ENCODE data around the gene TRIO.

DNA sequence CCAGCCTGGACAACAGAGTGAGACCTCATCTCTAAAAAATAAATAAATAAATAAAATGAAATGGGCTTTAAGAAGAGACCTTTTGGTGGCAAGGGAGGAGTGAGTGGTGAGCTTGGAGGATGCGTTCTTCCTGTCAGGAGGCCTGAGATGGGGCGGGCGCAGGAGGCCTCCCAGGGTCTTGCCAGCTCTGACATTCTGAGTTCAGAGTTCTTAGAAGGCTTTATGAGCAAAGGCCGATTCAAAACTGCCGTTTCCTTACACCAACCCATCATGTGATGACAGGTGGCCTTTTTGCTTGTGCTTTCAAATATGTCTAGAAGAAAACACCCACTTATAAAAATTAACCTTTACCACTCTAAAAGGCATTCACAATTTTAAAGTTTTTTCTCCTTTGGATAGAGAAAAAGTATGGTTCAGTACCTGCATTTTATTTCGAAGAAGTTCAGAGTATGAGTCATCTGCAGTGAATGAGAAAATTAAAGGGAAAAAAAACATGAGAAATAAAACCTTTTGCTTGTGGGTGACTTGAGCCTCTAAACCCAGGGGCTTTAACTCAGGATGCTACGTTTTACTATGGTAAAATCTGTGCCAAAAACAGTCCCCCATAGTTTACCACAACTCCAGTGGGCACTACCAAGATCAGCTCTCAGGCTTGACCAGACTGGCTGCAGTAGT lies 281.0 kb downstream of the TRIO start:
- TF ChIP-seq, protein P1, sequence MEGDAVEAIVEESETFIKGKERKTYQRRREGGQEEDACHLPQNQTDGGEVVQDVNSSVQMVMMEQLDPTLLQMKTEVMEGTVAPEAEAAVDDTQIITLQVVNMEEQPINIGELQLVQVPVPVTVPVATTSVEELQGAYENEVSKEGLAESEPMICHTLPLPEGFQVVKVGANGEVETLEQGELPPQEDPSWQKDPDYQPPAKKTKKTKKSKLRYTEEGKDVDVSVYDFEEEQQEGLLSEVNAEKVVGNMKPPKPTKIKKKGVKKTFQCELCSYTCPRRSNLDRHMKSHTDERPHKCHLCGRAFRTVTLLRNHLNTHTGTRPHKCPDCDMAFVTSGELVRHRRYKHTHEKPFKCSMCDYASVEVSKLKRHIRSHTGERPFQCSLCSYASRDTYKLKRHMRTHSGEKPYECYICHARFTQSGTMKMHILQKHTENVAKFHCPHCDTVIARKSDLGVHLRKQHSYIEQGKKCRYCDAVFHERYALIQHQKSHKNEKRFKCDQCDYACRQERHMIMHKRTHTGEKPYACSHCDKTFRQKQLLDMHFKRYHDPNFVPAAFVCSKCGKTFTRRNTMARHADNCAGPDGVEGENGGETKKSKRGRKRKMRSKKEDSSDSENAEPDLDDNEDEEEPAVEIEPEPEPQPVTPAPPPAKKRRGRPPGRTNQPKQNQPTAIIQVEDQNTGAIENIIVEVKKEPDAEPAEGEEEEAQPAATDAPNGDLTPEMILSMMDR (IDR thresholded peaks at IDR 0.05): no peak
- TF ChIP-seq YY1 (IDR thresholded peaks at IDR 0.05; ENCODE audit: low read depth) (no peak), EZH2phosphoT487 (IDR thresholded peaks at IDR 0.05; ENCODE audit: borderline replicate concordance, low read depth) (no peak), MEF2A (IDR thresholded peaks at IDR 0.05; ENCODE audit: borderline replicate concordance, low read depth) (no peak), SIN3A (IDR thresholded peaks at IDR 0.05; ENCODE audit: borderline replicate concordance, low read depth, low read length) (no peak), TEAD4 (IDR thresholded peaks at IDR 0.05; ENCODE audit: borderline replicate concordance, insufficient read depth) (no peak), POLR2AphosphoS5 (IDR thresholded peaks at IDR 0.05; ENCODE audit: low read depth, low read length) (no peak), FOXM1 (IDR thresholded peaks at IDR 0.05; ENCODE audit: low read depth) (no peak)
- TF ChIP-seq, protein P2, sequence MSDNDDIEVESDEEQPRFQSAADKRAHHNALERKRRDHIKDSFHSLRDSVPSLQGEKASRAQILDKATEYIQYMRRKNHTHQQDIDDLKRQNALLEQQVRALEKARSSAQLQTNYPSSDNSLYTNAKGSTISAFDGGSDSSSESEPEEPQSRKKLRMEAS (IDR thresholded peaks at IDR 0.05; ENCODE audit: low read depth): no peak
